GM18502 (cell line): ENCODE results near the gene RHOV.

Source experiments
- ATAC-seq: cut with Tn5 transposase; IDR thresholded peaks from one replicate; pipeline ENCODE4 v1.9.1; 2021; ENCODE audit warnings: mild to moderate bottlenecking; ENCODE audit not compliant: unreplicated experiment, poor library complexity

Gene RHOV

GRCh38 chr15:40823572-40824343 lies 50.3 kb downstream of the RHOV start:
- ATAC-seq, result no peak
